NCI-H2196 (cell line): ENCODE results near the gene TMEM158.

ENCODE experiments used
- DNase-seq: peaks from one replicate; lab custom pipeline; 2025; ENCODE audit not compliant: unreplicated experiment; lab: John Stamatoyannopoulos, UW

TMEM158 gene

DNA sequence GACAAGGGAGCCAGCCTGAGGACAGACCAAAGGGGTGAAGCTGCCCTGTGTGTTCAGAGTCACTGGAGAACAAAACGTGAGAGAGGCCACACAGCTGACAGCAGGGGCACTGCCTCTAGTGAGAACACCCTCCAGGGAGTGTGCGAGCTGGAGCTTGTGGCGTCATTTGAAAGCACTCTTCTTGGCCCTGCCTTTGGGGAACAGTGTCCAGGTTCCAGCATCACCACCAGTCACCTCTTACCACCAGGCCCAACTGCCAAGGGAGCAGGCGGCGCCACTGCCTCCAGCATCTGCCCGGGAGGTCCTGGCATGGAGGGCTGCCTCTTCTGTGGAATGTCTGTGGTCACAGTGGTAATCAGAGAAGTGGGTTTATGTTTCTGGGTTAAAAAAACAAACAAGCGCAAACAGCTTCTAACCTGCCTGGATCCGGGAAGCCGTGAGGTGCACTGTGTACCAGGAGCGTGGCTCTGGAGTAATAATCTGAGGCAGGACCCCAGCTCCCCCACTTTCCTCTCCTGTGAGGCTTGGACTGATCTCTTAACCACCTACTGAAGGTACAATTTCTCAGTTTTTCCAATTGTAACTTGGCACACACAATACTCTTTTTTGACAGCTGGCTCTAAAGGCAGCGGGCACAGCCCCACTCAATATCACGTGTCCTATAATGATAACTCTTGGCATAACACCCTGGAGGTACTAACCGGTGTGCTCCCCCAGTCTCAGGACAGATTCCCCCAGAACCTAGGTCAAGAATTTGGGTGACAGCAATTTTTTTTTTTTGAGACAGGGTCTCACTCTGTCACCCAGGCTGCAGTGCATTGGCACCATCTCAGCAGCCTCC is 47.7 kb downstream of the TMEM158 start:
- peak; percentile 59 for DNase-seq

DNA sequence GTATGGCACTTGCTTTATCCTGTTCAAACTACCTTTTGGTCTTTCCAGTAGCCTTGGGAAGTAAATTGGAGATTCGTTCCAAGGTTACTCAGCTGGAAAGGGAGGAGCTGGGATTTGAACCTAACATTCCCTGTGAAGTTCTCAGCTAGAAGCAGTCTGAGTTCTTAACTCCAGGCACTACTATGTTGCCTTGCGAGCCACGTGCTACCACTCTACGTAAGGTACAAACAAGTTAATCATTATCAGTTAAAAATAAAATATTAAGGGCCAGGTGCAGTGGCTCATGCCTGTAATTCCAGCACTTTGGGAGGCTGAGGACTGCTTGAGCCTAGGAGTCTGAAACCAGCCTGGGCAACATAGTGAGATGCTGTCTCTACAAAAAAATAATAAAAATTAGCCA is 49.2 kb downstream of the TMEM158 start:
- no peak for DNase-seq
